Stimulated activated CD8-positive, alpha-beta memory T cell treated with anti-CD3 and anti-CD28 coated beads, Interleukin-4, amount 100 ng/mL, for 48 hours (primary cell): Measurements from ENCODE around the gene HOGA1.

Source experiments
- DNase-seq: peaks from one replicate; pipeline ENCODE4 v3.0.0-alpha.2; 2020

Gene HOGA1

DNA sequence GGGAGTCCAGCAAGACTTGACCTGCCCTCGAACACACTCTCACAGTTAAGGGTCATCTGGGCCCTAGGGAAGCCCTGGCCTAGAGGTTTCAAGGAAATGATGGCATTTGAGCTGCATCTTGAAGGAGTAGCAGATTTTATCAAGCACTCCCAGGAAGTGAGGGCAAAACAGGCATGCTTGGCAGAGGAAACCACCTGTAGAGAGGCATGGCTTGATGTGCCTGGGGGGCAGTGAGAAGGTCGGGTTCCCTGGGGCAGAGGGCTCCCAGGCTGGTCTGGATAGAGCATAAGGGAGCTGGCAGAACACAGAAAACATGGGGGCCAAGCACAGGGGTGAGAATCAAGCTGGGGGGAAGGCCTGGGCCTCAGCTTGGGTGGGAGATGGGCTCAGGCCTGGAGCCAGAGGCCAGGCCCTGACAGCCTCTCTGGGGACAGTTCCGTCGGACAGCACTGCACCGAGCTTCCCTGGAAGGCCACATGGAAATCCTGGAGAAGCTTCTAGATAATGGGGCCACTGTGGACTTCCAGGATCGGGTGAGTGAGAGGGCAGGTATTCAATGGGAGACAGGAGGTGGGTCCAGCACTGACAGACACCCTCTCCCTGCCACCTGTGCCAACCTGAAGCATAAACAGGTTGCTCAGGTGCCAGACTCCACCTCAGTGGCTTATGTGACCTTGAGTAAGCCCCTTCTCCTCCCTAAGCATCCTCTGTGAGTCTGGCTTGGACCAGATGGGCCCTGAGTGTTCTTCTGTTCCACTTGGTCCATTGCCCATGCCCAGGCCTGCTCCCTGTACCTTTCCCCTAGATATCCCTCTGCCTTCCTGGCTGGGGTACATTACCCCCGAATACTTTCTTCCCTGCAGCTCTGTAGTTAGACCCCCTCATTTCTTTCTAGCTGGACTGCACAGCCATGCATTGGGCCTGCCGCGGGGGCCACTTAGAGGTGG is 3.5 kb upstream of the HOGA1 start:
- no peak for DNase-seq

DNA sequence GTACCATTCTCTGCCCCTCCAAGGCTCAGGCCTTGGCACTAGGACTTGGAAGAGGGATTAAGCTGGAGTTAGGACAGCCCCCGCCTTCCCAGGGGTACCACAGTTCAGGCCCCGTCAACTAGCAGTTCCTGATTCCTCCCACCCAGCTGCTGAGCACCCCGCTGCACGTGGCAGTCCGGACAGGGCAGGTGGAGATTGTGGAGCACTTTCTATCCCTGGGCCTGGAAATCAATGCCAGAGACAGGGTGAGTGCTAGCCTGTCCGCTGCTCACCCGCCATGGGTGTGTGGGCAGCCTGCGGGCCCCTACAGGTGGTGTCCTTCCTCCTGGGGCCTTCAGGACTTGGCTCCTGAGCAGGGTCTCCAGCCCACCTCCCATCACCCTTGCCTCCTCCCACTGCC is 2.0 kb upstream of the HOGA1 start:
- DNase-seq, result no peak

DNA sequence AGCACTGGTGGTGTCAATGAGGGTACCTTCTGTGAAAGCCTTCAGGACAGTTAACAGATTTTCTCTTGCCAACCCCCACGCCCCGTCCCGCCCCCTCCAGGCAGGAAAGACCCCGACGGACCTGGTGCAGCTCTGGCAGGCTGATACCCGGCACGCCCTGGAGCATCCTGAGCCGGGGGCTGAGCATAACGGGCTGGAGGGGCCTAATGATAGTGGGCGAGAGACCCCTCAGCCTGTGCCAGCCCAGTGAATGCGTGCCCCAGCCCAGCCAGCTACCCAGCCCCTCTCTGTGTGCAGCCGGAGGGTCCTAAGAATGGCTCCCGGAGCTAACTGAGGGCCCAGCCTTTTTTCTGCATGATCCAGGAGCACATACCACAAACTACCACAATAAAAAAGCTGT is 713 bp upstream of the HOGA1 start:
- no peak for DNase-seq

DNA sequence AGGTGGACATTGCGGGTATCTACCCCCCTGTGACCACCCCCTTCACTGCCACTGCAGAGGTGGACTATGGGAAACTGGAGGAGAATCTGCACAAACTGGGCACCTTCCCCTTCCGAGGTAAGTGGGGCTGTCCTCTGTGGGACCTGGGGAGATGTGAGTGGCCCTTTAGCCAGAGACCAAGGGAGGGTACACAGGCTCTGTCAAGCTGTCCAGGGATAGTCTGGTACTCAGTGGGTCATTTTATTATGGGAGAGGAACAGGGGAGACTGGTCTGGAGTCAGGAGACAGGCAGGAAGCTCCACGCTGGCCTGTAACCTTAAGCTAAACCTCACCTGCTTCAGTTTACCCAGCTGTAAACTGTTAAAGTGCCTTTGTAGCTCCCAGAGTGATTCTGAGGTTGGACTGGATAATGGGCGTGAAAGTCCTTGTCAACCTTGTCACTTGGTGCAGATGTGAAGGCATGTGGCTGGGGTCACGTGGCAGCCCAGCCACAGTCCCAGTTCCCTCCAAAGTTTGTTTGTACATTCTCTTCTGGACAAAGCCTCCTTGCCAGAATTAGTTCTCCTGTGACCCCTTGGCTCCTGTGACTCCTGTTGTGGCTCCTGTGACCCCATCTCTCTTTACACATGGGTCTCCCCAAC is 729 bp downstream of the HOGA1 start:
- DNase-seq, result no peak

DNA sequence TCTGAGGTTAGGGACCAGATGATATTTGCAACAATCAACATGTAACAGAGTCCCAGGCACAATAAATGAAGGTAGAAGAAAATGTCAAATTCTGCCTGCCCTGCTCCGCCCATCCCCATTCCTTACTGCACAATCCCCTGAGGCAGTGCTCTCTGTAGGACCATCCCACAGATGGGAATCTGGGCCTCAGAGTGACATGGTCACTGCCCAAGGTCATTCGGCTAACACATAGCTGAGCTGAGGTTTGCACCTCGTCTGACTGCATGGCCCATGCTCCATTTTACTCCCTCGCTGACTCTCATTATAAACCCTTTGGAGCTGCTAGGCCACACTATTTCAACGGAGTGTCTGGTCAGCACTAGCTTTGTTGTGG is 1.2 kb downstream of the HOGA1 start:
- DNase-seq, result no peak

DNA sequence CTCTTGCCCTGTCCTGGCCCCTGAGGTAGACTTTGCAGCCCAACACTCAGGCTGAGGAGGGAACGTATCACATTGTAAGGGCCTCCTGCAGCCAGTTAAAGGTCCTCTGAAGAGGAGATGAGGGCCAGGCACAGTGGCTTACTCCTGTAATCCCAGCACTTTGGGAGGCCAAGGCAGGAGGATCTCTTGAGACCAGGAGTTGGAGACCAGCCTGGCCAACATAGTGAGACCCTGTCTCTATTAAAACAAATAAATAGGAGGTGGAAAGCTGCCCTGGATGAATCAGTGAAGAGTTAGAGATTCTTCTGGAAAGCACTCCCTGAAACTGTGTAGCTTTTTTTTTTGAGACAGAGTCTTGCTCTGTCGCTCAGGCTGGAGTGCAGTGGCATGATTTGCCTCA is 3.0 kb downstream of the HOGA1 start:
- no peak for DNase-seq

DNA sequence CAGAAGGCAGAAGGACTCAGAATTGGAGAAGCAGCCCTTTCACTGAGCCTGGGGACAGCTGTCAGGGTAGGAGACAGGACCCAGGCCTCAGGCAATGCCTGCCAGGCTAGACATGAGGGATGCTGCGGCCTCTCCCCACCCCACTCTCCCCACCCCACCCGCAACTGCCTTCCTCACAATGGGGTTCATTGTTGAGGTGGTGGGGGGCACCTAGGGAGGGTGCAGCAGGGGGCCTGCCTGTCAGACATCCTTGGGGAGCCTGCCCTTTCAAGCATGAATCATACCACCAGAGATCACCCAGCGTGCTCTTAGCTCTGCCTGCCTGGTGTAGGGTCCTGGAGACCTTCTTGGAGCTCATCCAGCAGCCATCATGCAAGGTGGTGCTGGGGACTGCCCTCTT is 5.3 kb downstream of the HOGA1 start, which contains the start of gene C10orf62:
Gene C10orf62, plus strand, starts transcription at position 243 of the 400 bp plus-strand sequence. CDS start 177 bp downstream, outside the sequence.
- no peak for DNase-seq

DNA sequence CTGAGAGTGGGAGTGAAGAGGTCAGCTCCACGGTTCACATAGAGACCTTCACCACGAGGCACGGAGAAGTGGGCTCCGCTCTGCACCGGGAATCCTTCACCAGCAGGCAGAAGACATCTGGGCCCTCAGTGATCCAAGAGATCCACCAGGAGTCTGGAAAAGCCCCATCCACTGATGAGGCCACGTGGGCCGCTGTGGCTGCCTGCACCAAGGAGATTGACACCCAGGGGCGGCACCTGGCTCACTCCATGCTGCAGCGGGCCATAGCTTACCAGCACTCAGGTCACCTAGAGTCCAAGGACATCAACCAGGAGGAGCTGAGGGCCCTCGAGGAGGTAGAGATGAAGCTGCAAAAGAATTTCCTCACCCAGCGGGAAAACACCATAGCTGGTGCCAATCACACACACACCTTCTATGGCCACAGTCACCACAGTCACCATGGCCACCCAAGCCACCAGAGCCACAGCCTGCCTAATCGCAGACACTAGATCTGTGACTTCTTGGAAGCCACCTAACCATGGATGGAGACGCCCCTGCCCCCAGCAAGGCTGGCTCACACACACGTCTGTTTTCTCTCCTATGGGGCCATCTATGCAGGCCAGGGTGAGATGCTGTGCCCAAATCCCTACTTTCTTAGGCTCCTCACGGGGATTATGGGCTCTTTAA is 6.0 kb downstream of the HOGA1 start:
- no peak for DNase-seq

DNA sequence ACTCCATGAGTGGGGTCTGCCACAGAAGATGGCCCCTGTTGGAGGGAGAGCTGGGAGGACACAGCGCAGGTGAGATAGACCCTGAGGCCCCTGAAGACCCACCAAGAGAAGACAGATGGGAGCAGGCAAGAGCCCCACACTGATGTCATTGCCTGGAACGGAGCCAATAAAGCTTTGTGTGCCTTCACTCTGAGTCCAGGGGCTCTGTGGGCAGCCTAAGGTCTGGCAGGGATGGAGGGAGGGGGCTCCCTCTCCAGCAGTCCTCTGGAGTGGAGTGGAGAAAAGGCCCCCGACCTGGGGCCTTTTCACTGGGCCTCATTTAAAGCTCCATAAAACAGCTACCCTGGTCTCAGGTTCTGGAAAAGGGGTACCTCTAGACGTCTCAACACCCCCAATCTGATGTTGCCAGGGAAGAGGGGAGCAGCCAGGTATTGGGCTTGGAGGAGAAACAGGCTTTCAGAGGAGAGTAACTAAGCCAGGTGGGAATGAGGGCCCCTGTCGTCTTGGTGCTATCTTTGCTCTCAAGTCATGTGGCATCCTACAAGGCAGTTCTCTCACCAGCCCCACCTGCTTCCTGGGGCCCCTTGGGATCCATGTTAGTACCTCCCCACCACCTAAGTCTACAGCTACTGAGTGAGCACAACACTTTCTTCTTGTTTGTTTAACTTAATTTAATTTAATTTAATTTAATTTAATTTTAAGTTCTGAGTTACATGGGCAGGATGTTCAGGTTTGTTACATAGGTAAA is 6.7 kb downstream of the HOGA1 start:
- no peak for DNase-seq

DNA sequence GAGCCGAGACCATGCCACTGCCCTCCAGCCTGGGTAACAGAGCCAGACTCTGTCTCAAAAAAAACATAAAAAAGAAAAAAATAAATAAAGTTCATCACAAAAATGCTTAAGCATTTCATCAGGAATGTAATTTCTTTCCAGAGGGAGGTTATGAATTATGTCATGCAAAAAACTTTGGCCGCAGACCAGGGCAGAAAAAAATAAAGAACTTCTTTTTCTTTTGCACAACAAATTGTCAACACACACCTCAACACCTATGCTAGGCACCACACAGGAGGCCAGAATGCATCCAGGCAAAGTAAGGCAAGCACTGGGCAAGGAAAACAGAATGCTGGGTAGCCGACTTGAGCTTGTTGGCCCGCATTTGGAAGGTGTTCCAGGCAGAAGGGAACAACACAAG is 9.2 kb downstream of the HOGA1 start:
- no peak for DNase-seq

DNA sequence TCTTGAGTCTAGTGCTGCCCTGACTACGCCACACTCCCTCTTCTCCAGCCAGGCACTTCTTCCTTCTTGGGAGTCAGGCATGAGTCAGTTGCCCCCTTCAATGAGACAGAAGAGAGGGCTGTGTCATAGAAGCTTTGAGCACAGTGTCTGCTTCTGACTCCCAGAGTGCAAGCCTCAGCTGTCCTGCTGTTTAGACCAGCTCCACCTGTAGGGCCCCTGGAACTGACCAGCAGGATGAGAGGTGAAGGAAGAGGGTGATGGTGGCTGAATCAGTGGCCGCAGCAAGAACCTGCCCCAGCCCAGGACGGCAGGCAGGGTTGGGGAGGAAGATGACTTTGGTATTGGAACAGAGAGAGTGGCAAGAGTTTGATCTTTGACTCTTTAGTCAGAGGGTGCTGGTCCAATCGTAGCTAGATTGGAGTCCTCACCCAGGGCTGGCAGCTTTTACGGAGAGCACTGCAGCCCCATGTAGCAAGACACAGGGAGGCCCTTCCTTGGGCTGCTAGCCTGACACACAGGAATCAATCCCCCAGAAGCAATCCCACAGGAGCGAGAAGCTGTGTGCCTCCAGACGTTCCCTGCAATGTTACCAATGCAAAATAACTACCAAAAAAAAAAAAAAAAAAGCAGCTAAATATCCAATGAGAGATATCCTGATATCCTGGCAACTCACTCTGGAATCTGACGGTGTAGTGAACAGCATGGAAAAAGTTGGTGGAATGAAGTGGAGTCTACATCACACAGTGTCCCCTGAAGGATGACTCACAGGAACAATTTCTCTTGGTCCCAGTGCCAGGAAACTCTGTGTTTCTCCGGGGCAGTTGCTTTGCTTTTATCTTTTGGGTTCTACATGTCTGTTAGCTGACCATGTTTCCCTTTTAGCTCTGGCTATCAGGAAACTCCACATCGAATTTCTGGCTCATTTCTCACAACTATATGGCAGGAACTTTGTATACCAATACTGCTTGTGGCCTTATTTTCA is 12.2 kb downstream of the HOGA1 start:
- no peak for DNase-seq

DNA sequence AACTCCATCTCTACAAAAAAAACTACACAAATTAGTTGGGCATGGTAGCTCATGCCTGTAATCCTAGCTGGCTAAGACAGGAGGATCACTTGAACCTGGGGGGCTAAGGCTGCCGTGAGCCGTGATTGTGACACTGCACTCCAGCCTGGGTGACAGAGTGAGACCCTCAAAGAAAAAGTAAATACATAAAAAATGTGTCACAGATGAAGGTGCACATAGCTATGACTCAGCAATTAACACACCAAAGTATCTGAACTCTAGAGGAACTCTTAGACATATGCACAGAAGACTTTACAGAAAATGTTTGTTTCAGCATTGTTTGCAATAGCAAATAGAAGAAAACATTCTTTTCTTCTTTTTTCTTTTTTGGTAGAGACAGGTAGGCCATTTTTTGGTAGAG is 13.6 kb downstream of the HOGA1 start:
- DNase-seq, result no peak

DNA sequence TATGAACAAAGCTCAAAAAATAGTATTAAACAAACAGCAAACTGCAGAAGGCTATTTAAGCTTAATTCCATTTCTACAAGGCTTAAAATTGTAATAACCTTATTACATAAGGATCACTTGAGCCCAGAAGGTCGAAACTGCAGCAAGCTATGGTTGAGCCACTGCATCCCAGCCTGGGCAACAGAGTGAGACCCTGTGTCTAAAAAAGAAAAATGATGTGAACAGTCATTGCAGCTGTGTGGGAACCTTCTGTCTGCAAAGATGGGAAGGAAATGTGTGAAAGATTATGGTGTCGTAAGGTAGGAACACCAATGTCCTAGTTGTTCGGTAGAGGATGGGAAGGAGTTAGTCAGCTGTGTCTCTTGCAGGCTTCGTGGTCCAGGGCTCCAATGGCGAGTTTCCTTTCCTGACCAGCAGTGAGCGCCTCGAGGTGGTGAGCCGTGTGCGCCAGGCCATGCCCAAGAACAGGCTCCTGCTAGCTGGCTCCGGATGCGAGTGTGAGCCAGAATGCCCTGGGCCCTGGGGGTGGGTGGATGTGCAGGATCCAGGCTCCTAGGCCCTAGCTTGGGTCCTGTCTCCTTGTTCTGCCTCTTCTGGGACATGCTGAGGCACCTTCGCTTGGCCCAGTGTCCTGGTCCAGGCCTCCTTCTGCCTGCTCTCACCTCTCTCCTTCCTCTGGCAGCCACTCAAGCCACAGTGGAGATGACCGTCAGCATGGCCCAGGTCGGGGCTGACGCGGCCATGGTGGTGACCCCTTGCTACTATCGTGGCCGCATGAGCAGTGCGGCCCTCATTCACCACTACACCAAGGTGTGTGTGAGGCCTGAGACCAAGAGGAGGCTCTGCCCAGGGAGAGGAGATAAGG is 14.4 kb downstream of the HOGA1 start:
- no peak for DNase-seq

DNA sequence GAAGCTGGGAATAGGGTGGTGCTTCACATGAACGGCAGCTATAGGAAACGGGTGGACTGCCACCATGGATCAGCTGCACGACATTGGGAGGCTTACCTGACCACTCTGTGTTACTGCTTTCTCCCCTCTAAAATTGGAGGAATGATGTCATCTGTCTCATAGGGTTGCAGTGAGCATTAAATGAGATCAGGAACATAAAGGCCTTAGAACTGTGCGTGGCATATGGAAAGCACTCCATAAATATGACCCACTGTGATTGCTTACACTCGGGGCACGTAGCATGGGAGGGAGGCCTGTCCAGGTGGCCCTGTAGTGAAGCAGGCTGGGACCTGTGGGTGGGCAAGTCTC is 15.1 kb downstream of the HOGA1 start:
- no peak for DNase-seq

DNA sequence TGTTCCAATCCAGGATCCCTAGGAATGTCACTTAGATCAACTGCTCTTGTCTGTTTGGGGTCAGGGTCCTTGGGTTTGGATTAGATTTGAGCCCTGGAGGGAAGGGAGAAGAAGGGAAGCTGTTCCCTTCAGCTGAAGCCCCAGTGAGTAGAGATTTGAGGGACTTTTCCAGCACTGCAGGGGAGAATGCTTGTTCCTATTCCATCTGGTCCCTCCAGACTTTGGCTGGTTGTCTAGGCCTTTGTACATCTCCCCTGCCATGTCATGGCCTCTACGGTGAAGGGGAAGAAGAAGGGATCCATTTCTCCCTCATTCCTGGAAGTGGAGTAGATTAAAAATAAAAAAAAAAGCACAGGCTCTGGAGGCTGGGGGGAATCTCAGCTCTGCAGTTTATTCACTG is 16.4 kb downstream of the HOGA1 start:
- no peak for DNase-seq

DNA sequence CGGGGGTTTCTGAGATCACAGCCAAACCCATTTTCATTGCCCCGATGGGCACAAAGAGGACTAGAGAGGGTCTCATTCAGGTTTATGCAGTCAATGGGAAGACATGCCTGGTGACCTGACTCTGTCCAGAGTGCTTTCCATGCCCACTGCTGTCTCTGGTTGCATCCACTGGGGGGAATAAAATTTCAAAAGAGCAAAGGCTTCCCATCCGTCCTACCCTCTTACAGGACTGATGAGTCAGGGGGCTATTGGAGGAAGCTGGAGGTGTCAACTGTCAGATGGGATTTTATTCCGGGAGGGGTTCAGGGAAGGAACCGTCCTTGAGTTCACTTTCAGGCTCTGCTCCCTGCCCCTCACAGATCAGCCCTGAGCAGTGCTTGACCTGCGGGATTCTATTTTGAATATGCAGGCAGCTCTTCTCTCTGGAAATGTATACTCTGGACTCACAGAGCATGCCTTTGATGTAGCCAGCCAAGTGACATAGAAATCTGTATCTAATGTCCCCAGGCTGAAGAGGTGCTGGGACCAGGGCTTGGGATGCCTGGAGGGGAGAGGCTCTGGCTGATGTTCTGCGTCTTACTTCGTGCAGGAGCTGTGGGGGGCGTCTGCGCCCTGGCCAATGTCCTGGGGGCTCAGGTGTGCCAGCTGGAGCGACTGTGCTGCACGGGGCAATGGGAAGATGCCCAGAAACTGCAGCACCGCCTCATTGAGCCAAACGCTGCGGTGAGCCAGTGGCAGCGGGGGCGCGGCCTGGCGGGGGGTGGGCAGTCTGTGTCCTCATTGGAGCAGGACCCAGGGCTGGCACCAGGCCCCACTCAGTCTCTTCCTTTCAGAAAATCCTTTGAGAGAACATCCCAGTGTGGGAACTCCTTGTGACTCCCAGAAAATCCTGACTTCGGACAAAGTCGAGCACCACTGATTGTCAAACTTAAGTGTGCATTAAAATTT is 17.4 kb downstream of the HOGA1 start:
- no peak for DNase-seq

DNA sequence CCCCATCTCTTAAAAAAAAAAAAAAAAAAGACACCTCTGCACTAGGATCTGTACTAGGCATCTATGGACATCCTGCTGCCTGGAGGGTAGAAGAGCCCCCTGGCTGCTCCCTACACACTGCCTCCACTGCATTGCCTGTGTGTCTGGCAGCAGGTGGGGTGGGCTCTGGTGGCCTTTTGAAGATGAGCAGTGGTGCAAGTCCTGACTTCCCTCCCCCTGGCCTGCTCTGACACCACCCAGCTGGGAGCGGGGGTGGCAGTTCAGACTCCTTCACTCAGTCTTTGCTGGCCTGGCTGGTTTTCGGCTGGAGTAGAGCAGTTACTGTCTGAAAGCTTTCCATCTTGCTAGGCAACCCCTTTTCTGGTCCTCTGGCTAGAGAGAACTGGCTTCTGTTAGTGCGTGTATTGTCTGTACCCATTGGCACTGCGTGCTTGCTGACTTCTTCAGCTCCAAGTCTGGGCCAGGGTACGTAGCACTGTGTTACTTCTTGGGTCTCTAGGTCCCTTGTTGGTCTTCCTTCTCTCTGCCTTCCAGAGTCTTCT is 23.0 kb downstream of the HOGA1 start:
- no peak for DNase-seq

DNA sequence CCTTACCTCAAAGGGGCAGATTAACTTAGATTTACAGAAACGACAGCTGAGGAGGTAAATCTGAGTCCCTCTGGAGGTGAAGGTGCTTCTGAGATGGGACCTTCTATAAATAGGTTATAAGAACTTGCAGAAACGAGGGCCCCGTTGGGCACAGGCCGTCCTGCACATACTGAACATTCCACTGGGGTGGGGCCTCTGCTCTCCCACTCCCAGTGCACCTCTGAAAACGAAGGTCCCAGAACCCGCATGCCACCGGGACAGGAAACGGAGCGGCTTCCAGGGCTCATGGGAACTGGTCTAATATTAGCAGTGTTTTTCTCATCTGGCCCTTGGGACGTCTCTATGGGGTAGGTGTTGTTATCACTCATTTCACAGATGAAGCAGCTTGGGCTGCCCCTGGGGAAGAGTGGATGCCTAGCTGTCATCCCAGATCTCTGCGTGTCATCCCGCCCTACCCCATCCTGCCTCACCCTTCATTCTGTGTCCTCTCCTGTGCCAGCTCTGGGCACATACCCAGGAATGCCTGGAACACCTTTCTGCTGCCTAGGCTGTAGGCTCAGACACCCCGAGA is 24.9 kb downstream of the HOGA1 start:
- DNase-seq, result no peak

DNA sequence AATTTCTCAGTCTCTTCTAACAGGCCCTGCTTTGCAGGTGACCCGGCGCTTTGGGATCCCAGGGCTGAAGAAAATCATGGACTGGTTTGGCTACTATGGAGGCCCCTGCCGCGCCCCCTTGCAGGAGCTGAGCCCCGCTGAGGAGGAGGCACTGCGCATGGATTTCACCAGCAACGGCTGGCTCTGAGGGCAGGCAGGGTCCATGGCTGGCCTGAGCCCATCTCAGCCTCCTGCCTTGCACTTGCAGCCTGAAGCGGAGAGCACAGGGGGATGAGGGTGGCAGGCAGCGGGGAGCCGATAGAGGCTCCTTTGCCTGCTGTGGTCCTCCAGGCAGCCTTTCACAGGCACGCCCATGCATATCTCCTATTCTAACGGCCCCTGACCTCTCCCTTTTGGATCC is 27.3 kb downstream of the HOGA1 start:
- DNase-seq, result no peak
